GM10248 (cell line): Measurements from ENCODE around the gene KRTAP4-4.
"Not testable (repeated sequence)": the region's sequence is repeated elsewhere in the genome, so short reads cannot be mapped to it uniquely, and the experiment has no call there.

Source experiments
- CTCF ChIA-PET: fragments of 300-600 bp; sonication (Branson Sonifier 250); formaldehyde crosslinking; extraction: SDS; loops from one replicate; lab custom pipeline; 2021; ENCODE audit warnings: antibody characterized with exemption; lab: Yijun Ruan, JAX
- POLR2A ChIA-PET: fragments of 350-650 bp; sonication (Branson Sonifier 250); formaldehyde crosslinking; extraction: SDS; loops from one replicate; lab custom pipeline; 2020; ENCODE audit warnings: antibody characterized with exemption; lab: Yijun Ruan, JAX
- DNase-seq: peaks from one replicate; pipeline ENCODE4 v3.0.0; 2012; ENCODE audit errors: extremely low spot score
- TF ChIP-seq, protein P1 (sequence below): IDR thresholded peaks from 2 replicates; pipeline ENCODE4 v1.5.1; 2012; ENCODE audit warnings: mild to moderate bottlenecking, low read depth; ENCODE audit errors: extremely low read depth, missing control alignments, control extremely low read depth

Gene KRTAP4-4

DNA sequence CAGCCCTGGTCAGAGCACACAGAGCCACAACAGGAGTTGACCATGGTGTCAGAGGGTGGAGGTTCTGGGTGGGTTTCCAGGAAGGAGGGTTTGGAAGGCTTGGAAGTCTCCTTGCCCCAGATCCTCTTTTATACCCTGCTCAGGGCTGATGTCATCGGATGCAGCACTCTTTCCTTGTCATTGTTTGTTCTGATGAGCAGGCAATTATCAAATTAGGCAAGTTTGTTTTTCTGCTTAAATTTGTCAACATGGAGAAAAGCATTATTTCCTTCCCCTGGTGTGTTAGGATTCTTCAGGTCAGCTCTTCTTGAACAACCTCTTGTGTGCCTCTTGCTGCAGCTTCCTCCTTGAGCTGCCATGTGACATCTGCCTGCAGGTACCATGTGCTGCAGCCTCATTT lies at the start of gene KRTAP4-4:
KRTAP4-4 (minus strand) TSS at position 101 of the 400 bp plus-strand sequence; CDS start at position 44, 57 bp downstream.
- ChIA-PET CTCF (no interaction called here), POLR2A (no interaction called here)
- no peak for DNase-seq
- TF ChIP-seq, protein P1, sequence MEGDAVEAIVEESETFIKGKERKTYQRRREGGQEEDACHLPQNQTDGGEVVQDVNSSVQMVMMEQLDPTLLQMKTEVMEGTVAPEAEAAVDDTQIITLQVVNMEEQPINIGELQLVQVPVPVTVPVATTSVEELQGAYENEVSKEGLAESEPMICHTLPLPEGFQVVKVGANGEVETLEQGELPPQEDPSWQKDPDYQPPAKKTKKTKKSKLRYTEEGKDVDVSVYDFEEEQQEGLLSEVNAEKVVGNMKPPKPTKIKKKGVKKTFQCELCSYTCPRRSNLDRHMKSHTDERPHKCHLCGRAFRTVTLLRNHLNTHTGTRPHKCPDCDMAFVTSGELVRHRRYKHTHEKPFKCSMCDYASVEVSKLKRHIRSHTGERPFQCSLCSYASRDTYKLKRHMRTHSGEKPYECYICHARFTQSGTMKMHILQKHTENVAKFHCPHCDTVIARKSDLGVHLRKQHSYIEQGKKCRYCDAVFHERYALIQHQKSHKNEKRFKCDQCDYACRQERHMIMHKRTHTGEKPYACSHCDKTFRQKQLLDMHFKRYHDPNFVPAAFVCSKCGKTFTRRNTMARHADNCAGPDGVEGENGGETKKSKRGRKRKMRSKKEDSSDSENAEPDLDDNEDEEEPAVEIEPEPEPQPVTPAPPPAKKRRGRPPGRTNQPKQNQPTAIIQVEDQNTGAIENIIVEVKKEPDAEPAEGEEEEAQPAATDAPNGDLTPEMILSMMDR, result no peak

DNA sequence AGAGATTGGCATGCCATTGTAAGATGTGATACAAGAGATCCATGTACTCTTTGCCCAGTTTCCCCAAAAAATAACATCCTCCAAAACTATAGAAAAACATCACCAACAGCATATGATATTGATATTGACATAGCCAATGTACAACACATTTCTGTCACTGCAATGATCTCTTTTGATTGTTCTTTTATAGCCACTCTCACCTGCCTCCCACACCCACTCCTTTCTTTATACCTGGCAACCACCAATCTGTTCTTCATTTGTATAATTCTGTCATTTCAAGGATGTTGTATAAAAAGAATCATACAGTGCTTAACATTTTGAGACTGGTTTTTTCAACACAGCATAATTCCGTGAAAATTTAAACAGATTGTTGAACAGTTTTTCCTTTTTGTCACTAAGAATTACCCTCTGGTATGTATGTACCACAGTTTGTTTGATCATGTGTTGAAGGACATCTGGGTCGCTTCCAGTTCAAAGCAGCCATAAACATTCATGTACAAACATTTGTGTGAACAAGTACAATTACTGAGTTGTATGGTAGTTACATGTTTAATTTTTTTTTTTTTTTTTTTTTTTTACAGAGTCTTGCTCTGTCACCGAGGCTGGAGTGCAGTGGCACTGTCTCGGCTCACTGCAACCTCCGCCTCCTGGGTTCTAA lies 39.0 kb upstream of the KRTAP4-4 start:
- ChIA-PET CTCF (no interaction called here), POLR2A (no interaction called here)
- no peak for DNase-seq
- TF ChIP-seq, protein P1, result no peak

DNA sequence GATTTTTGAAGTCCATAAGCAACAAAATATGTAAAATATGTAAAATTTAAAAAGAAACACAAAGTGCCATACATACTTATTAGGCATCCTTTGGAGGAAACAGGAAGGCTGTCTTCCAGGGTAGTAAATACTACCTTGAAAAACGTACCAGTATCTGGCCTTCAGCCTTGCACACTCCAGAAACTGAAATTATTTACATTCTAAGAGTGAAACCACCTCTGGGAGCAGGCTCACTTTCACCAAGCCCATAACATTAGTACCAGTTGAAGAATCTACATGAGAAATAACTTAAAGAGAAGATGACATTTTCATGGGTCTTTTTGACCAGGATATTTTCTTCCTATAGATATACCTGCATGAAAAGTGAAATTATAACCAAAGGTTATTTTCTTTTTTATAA lies 35.5 kb upstream of the KRTAP4-4 start:
- DNase-seq, result no peak
- POLR2A ChIA-PET, result no interaction called here
- CTCF ChIA-PET, result no interaction called here
- TF ChIP-seq, protein P1, result no peak

- CTCF ChIA-PET, result no interaction called here
- TF ChIP-seq, protein P1, result no peak
- no peak for DNase-seq
- POLR2A ChIA-PET, result no interaction called here
Measured at GRCh38 chr17:41190328-41190727, 29.8 kb upstream of the KRTAP4-4 start.

- CTCF ChIA-PET, DNase-seq, POLR2A ChIA-PET: not testable (repeated sequence)
Measured at GRCh38 chr17:41189837-41190318, 29.3 kb upstream of the KRTAP4-4 start, which contains the start of gene KRTAP9-1. TSS of gene KRTAP9-1 (plus strand) at chr17:41189887. CDS start at chr17:41189887, 0 bp downstream.

DNA sequence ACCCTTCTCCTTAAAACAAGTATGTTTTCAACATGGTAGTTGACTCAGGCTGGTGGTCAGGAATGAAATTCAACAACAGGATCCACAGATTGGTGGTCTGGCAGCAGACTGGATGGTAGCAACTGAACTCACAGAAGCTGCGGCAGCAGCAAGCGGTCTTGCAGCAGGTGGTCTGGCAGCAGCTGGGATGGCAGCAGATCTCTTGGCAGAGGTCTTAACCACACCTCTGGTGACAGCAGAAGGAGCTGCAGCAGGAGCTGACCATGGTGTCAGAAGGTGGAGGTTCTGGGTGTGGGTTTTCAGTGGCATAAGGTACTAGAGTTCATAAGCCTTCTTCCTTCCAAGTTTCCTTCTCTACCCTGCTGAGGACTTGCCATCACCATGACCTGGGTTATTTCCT lies 26.3 kb upstream of the KRTAP4-4 start:
- TF ChIP-seq, protein P1, result no peak
- ChIA-PET POLR2A (no interaction called here), CTCF (no interaction called here)
- DNase-seq, result no peak

DNA sequence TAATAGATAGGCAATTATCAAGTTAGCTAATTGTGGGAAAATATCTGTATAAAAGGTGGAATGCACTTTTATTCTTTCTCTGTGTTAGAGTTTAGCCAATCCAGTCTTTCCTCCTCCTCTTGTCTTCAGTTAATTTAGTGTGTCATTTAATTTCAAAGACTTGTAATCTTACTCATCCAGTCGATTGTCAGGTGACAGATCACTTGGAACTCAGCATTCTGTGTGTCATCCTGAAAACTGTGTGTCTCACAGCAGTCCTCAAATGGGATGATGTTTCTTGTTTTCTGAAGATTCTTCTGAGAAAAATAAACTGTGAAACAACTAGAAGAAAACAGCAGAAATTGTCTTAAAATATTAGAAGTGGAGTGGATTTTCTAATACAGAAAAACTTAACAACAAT lies 24.5 kb upstream of the KRTAP4-4 start:
- TF ChIP-seq, protein P1, result no peak

More for the DNA sequence above, 24.5 kb upstream of the KRTAP4-4 start:
- no peak for DNase-seq
- ChIA-PET POLR2A (no interaction called here), CTCF (no interaction called here)
